Neural cell (in vitro differentiated cells): ENCODE measurements around the gene SPARCL1. TPM values are rescaled to one million over a fixed set of nuclear protein-coding genes. Genes with fewer than 3 reads are reported as not detected.

Experiments
- H2AFZ ChIP-seq: fragments of 200-600, 300-800 bp; sonication (generic), shearing (Covaris generic); 2 replicates; pipeline ENCODE4 v1.6.0; 2014; ENCODE audit warnings: low read depth, mild to moderate bottlenecking, antibody characterized with exemption, low read length, moderate library complexity
- H3F3A ChIP-seq: fragments of 200-600 bp; shearing (Covaris generic); 2 replicates; pipeline ENCODE4 v1.6.1; 2016; ENCODE audit warnings: mild to moderate bottlenecking, moderate library complexity, mixed read lengths, antibody characterized with exemption, low read length; ENCODE audit not compliant: insufficient read depth, poor library complexity, severe bottlenecking
- H3K27ac ChIP-seq: fragments of 200-600, 300-800 bp; sonication (generic), shearing (Covaris generic); 2 replicates; pipeline ENCODE4 v1.5.1; 2014; ENCODE audit warnings: mild to moderate bottlenecking, low read length, moderate library complexity
- H3K27me3 ChIP-seq: fragments of 300-800, 200-600 bp; sonication (generic), shearing (Covaris generic); 2 replicates; pipeline ENCODE4 v1.6.0; 2014; ENCODE audit warnings: mild to moderate bottlenecking, low read depth, low read length, moderate library complexity; ENCODE audit not compliant: insufficient read depth
- H3K36me3 ChIP-seq: fragments of 300-800, 200-600 bp; sonication (generic), shearing (Covaris generic); 2 replicates; pipeline ENCODE4 v1.5.1; 2014; ENCODE audit warnings: mild to moderate bottlenecking, antibody characterized with exemption, low read length, moderate library complexity; ENCODE audit not compliant: insufficient read depth
- H3K4me2 ChIP-seq: fragments of 300-800, 200-600 bp; sonication (generic), shearing (Covaris generic); 2 replicates; pipeline ENCODE4 v1.6.0; 2014; ENCODE audit warnings: mild to moderate bottlenecking, low read length
- H3K4me3 ChIP-seq: fragments of 300-800, 200-600 bp; sonication (generic), shearing (Covaris generic); 2 replicates; pipeline ENCODE4 v1.5.1; 2014; ENCODE audit warnings: mild to moderate bottlenecking, low read length, moderate library complexity
- H3K79me2 ChIP-seq: fragments of 200-600 bp; shearing (Covaris generic); replicated peaks from 2 replicates; pipeline ENCODE4 v1.6.0; 2014; ENCODE audit warnings: mild to moderate bottlenecking, low read length, moderate library complexity; ENCODE audit not compliant: insufficient read depth
- H3K9ac ChIP-seq: fragments of 300-800, 200-600 bp; sonication (generic), shearing (Covaris generic); 2 replicates; pipeline ENCODE4 v1.6.1; 2016; ENCODE audit warnings: mild to moderate bottlenecking, low read length, mixed read lengths
- H3K9me2 ChIP-seq: fragments of 200-600 bp; shearing (Covaris generic); 2 replicates; pipeline ENCODE4 v1.6.1; 2016; ENCODE audit warnings: mild to moderate bottlenecking, low read length, mixed read lengths; ENCODE audit not compliant: insufficient read depth
- H3K9me3 ChIP-seq: fragments of 200-600, 300-800 bp; sonication (generic), shearing (Covaris generic); 2 replicates; pipeline ENCODE4 v1.6.1; 2016; ENCODE audit warnings: mild to moderate bottlenecking, mixed run types, low read length, moderate library complexity, mixed read lengths
- H4K20me1 ChIP-seq: fragments of 200-600 bp; shearing (Covaris generic); 2 replicates; pipeline ENCODE4 v1.6.1; 2016; ENCODE audit warnings: mild to moderate bottlenecking, mixed run types; ENCODE audit not compliant: insufficient read depth
- EP300 ChIP-seq: fragments of 450-650 bp; conservative IDR thresholded peaks from 2 replicates; pipeline ENCODE4 v1.6.1; 2014; ENCODE audit warnings: antibody characterized with exemption, mild to moderate bottlenecking, moderate library complexity; ENCODE audit not compliant: poor library complexity, severe bottlenecking
- EZH2 ChIP-seq: fragments of 200-600, 300-800 bp; shearing (Covaris generic), sonication (generic); IDR thresholded peaks from 2 replicates; pipeline ENCODE4 v1.6.1; 2014; ENCODE audit warnings: antibody characterized with exemption, low read length, borderline replicate concordance, mild to moderate bottlenecking; ENCODE audit not compliant: insufficient read depth, poor library complexity, severe bottlenecking
- MXI1 ChIP-seq: fragments of 450-650 bp; conservative IDR thresholded peaks from 2 replicates; pipeline ENCODE4 v1.6.1; 2014; ENCODE audit warnings: antibody characterized with exemption, mild to moderate bottlenecking; ENCODE audit not compliant: poor library complexity, severe bottlenecking
- POLR2AphosphoS5 ChIP-seq: IDR thresholded peaks from 2 replicates; pipeline ENCODE4 v1.6.1; 2012
- RAD21 ChIP-seq: fragments of 450-650 bp; conservative IDR thresholded peaks from 2 replicates; pipeline ENCODE4 v1.6.1; 2014; ENCODE audit warnings: antibody characterized with exemption, mild to moderate bottlenecking, moderate library complexity
- SMC3 ChIP-seq: fragments of 450-650 bp; conservative IDR thresholded peaks from 2 replicates; pipeline ENCODE4 v1.6.1; 2014; ENCODE audit warnings: antibody characterized with exemption, mild to moderate bottlenecking, moderate library complexity; ENCODE audit not compliant: poor library complexity
- TAF1 ChIP-seq: IDR thresholded peaks from 2 replicates; pipeline ENCODE4 v1.6.1; 2012; ENCODE audit warnings: low read depth
- polyA plus RNA-seq: library from polyadenylated mRNA; depleted of rRNA; stranded (reverse); fragments of >200 nt; gene quantifications from 2 replicates; pipeline ENCODE4 v1.2.3, GENCODE V29; 2014
- TF ChIP-seq, protein P1 (sequence below): IDR thresholded peaks from 2 replicates; pipeline ENCODE4 v1.6.1; 2012; ENCODE audit warnings: borderline replicate concordance
- TF ChIP-seq, protein P2 (sequence below): fragments of 450-650 bp; IDR thresholded peaks from 2 replicates; pipeline ENCODE4 v1.5.1; 2014; ENCODE audit warnings: antibody characterized with exemption, mild to moderate bottlenecking, moderate library complexity; ENCODE audit not compliant: poor library complexity, severe bottlenecking

The SPARCL1 gene
- polyA plus RNA-seq, 1 donor from 2014 or later = 0.89 TPM

GRCh38 chr4:87442889-87443288 lies 86.3 kb downstream of the SPARCL1 start:
- Histone ChIP-seq H3K4me2 (no peak overlapping the region), H3K36me3 (peaks cover 5% of the 10 kb centered on the region), H3K4me3 (no peak overlapping the region), H3K27ac (no peak overlapping the region), H3K79me2 (no peaks in the 10 kb centered on the region), H3F3A (no peaks in the 10 kb centered on the region), H3K27me3 (no peaks in the 10 kb centered on the region), H3K9me2 (no peaks in the 10 kb centered on the region), H2AFZ (no peak overlapping the region), H3K9me3 (no peaks in the 10 kb centered on the region), H4K20me1 (no peaks in the 10 kb centered on the region), H3K9ac (no peak overlapping the region)
- TF ChIP-seq, protein P1, sequence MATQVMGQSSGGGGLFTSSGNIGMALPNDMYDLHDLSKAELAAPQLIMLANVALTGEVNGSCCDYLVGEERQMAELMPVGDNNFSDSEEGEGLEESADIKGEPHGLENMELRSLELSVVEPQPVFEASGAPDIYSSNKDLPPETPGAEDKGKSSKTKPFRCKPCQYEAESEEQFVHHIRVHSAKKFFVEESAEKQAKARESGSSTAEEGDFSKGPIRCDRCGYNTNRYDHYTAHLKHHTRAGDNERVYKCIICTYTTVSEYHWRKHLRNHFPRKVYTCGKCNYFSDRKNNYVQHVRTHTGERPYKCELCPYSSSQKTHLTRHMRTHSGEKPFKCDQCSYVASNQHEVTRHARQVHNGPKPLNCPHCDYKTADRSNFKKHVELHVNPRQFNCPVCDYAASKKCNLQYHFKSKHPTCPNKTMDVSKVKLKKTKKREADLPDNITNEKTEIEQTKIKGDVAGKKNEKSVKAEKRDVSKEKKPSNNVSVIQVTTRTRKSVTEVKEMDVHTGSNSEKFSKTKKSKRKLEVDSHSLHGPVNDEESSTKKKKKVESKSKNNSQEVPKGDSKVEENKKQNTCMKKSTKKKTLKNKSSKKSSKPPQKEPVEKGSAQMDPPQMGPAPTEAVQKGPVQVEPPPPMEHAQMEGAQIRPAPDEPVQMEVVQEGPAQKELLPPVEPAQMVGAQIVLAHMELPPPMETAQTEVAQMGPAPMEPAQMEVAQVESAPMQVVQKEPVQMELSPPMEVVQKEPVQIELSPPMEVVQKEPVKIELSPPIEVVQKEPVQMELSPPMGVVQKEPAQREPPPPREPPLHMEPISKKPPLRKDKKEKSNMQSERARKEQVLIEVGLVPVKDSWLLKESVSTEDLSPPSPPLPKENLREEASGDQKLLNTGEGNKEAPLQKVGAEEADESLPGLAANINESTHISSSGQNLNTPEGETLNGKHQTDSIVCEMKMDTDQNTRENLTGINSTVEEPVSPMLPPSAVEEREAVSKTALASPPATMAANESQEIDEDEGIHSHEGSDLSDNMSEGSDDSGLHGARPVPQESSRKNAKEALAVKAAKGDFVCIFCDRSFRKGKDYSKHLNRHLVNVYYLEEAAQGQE = no peak
- TF ChIP-seq EP300 = no peak
- TF ChIP-seq MXI1 = no peak
- no peak for TF ChIP-seq SMC3
- TF ChIP-seq, protein P2, sequence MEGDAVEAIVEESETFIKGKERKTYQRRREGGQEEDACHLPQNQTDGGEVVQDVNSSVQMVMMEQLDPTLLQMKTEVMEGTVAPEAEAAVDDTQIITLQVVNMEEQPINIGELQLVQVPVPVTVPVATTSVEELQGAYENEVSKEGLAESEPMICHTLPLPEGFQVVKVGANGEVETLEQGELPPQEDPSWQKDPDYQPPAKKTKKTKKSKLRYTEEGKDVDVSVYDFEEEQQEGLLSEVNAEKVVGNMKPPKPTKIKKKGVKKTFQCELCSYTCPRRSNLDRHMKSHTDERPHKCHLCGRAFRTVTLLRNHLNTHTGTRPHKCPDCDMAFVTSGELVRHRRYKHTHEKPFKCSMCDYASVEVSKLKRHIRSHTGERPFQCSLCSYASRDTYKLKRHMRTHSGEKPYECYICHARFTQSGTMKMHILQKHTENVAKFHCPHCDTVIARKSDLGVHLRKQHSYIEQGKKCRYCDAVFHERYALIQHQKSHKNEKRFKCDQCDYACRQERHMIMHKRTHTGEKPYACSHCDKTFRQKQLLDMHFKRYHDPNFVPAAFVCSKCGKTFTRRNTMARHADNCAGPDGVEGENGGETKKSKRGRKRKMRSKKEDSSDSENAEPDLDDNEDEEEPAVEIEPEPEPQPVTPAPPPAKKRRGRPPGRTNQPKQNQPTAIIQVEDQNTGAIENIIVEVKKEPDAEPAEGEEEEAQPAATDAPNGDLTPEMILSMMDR = no peak
- TF ChIP-seq TAF1 = no peak
- TF ChIP-seq EZH2 = no peak
- no peak for TF ChIP-seq POLR2AphosphoS5
- TF ChIP-seq RAD21 = no peak

- Histone ChIP-seq H3F3A (no peaks in the 10 kb centered on the region), H3K4me2 (no peak overlapping the region), H3K4me3 (no peak overlapping the region), H3K9me3 (no peaks in the 10 kb centered on the region), H4K20me1 (no peaks in the 10 kb centered on the region), H3K27me3 (no peaks in the 10 kb centered on the region), H3K27ac (no peak overlapping the region), H3K9ac (no peak overlapping the region), H2AFZ (no peak overlapping the region), H3K36me3 (no peaks in the 10 kb centered on the region), H3K79me2 (peaks cover 20% of the 10 kb centered on the region), H3K9me2 (no peaks in the 10 kb centered on the region)
- TF ChIP-seq, protein P2 = no peak
- TF ChIP-seq RAD21 (no peak), EZH2 (no peak), SMC3 (no peak), POLR2AphosphoS5 (no peak), TAF1 (no peak), MXI1 (no peak), EP300 (no peak)
- TF ChIP-seq, protein P1 = no peak
Measured at GRCh38 chr4:87433342-87433741, 95.8 kb downstream of the SPARCL1 start.
